Vagina (tissue), 2 donors: ENCODE data around the gene WNT2B.

Experiments
- CTCF ChIP-seq, 3 experiments: fragments of 450-650 bp in 2 of 3; fragments of 200-600 bp in 1 of 3; sonication (generic) in 1 of 3; IDR thresholded peaks; one replicate each; pipeline ENCODE4 v1.5.1; 2017 to 2019; ENCODE audit warnings: antibody characterized with exemption in 3 of 3, mild to moderate bottlenecking in 2 of 3, moderate library complexity in 2 of 3
- POLR2A ChIP-seq, 2 donors: fragments of 450-650 bp; IDR thresholded peaks; one replicate each; pipeline ENCODE4 v1.6.1; 2017; ENCODE audit warnings: antibody characterized with exemption in 2 of 2, mild to moderate bottlenecking in 2 of 2, moderate library complexity in 2 of 2

GRCh38 chr1:112546076-112546475, 37.3 kb downstream of the WNT2B start:
- TF ChIP-seq POLR2A (IDR thresholded peaks at IDR 0.05): no peak
- no peak for TF ChIP-seq CTCF (IDR thresholded peaks at IDR 0.05)
